HL-60 (cell line): Measurements from ENCODE around the gene TAC3.

Source experiments
- DNase-seq, 2 experiments: peaks; one replicate each; pipeline ENCODE4 v3.0.0-alpha.2; 2010 to 2020; ENCODE audit warnings: low read depth in 1 of 2, low spot score in 1 of 2
- H3K27ac ChIP-seq: fragments of 250-450 bp; sonication (Bioruptor Pico); replicated peaks from 2 replicates; pipeline ENCODE4 v1.5.1; 2020; ENCODE audit warnings: mild to moderate bottlenecking, moderate library complexity
- H3K27me3 ChIP-seq: fragments of 250-450 bp; sonication (Bioruptor Pico); 2 replicates; pipeline ENCODE4 v1.5.1; 2021; ENCODE audit warnings: mild to moderate bottlenecking, moderate library complexity; ENCODE audit not compliant: insufficient read depth, poor library complexity, severe bottlenecking
- H3K4me3 ChIP-seq: replicated peaks from 2 replicates; pipeline ENCODE4 v1.5.1; 2011; ENCODE audit warnings: mild to moderate bottlenecking, control low read depth, low read length; ENCODE audit not compliant: insufficient read depth
- GABPA ChIP-seq: IDR thresholded peaks from 2 replicates; pipeline ENCODE4 v1.6.1; 2012; ENCODE audit warnings: low read depth
- POLR2AphosphoS5 ChIP-seq: IDR thresholded peaks from 2 replicates; pipeline ENCODE4 v1.6.1; 2012; ENCODE audit warnings: low read depth
- SPI1 ChIP-seq: IDR thresholded peaks from 2 replicates; pipeline ENCODE4 v1.6.1; 2012; ENCODE audit warnings: low read depth, mild to moderate bottlenecking, borderline replicate concordance
- long read RNA-seq: library from polyadenylated mRNA; unstranded; transcript quantifications from one replicate; pipeline ENCODE4 v2.0.0, GENCODE V29; 2020
- TF ChIP-seq, protein P1 (sequence below): IDR thresholded peaks from 2 replicates; pipeline ENCODE4 v1.6.1; 2012; ENCODE audit warnings: low read depth; ENCODE audit not compliant: insufficient replicate concordance
- TF ChIP-seq, protein P2 (sequence below): IDR thresholded peaks from one replicate; pipeline ENCODE4 v1.5.1; 2011; ENCODE audit warnings: low read length, control low read depth, inconsistent platforms; ENCODE audit not compliant: insufficient read depth

Gene TAC3
- long read RNA-seq: 0 reads

DNA sequence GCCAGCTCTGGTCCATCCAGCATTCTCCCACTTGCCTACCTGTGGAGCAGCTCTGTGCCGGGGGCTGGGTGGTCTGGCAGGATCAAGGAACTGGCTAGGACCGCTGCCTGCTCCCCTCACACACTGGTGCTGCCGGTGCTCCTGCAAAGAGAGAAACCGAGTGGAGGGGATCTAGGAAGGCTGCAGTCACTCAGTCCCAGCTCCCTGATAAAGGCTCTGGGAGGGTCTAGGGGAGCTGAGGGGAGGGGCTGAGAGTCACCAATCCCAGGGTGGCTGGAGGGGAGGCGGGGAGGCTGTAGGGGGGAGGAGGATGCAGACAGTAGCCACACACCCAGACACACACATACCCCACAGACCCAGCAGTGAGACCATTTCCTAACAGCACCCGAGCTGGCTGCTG, at the start of gene TAC3:
Gene TAC3 (minus strand): TSS at position 182 of the 400 bp plus-strand sequence. CDS start 732 bp downstream, outside the sequence.
- DNase-seq: no peak
- Histone ChIP-seq H3K27me3 (peaks cover 3% of the 10 kb centered on the region), H3K4me3 (no peak within 1 kb of the TSS), H3K27ac (no peak within 1 kb of the TSS)
- TF ChIP-seq SPI1: no peak
- TF ChIP-seq POLR2AphosphoS5: no peak
- no peak for TF ChIP-seq GABPA
- TF ChIP-seq, protein P1, sequence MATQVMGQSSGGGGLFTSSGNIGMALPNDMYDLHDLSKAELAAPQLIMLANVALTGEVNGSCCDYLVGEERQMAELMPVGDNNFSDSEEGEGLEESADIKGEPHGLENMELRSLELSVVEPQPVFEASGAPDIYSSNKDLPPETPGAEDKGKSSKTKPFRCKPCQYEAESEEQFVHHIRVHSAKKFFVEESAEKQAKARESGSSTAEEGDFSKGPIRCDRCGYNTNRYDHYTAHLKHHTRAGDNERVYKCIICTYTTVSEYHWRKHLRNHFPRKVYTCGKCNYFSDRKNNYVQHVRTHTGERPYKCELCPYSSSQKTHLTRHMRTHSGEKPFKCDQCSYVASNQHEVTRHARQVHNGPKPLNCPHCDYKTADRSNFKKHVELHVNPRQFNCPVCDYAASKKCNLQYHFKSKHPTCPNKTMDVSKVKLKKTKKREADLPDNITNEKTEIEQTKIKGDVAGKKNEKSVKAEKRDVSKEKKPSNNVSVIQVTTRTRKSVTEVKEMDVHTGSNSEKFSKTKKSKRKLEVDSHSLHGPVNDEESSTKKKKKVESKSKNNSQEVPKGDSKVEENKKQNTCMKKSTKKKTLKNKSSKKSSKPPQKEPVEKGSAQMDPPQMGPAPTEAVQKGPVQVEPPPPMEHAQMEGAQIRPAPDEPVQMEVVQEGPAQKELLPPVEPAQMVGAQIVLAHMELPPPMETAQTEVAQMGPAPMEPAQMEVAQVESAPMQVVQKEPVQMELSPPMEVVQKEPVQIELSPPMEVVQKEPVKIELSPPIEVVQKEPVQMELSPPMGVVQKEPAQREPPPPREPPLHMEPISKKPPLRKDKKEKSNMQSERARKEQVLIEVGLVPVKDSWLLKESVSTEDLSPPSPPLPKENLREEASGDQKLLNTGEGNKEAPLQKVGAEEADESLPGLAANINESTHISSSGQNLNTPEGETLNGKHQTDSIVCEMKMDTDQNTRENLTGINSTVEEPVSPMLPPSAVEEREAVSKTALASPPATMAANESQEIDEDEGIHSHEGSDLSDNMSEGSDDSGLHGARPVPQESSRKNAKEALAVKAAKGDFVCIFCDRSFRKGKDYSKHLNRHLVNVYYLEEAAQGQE: no peak
- TF ChIP-seq, protein P2, sequence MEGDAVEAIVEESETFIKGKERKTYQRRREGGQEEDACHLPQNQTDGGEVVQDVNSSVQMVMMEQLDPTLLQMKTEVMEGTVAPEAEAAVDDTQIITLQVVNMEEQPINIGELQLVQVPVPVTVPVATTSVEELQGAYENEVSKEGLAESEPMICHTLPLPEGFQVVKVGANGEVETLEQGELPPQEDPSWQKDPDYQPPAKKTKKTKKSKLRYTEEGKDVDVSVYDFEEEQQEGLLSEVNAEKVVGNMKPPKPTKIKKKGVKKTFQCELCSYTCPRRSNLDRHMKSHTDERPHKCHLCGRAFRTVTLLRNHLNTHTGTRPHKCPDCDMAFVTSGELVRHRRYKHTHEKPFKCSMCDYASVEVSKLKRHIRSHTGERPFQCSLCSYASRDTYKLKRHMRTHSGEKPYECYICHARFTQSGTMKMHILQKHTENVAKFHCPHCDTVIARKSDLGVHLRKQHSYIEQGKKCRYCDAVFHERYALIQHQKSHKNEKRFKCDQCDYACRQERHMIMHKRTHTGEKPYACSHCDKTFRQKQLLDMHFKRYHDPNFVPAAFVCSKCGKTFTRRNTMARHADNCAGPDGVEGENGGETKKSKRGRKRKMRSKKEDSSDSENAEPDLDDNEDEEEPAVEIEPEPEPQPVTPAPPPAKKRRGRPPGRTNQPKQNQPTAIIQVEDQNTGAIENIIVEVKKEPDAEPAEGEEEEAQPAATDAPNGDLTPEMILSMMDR: no peak

DNA sequence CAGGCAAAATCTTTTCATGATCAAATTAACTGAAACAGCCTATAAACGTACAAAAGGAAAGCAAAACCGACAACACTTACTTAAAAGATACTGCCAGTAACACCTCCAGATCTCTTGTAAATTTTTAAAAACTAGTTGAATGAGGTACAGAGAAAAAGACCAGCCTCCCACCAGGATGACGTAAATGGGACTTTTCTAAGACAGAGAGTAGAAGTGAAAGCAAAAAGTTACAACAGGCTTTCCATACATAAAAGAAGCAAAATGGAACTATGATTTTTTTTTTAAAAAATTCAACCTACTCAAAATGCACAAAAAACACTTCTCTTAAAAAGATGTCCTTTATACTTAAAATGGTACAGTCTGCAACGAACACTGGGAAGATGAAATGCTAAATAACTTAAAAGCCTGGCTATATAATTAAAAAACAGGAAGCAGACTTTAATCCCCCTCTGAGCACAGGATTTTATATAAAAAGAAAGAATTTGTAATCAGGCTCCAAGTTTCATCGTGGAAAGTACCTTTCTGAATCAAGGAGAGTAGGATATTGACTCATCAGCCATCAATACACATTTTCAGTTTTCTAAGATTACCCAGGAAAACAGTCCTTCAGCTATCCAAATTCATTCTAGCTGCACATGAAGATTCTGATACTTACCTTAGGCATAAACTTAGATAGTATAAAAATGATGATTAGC, 47.8 kb upstream of the TAC3 start:
- TF ChIP-seq, protein P2: no peak
- TF ChIP-seq SPI1: no peak
- TF ChIP-seq POLR2AphosphoS5: no peak
- TF ChIP-seq, protein P1: no peak
- TF ChIP-seq GABPA: no peak
- H3K27me3 ChIP-seq: no peaks in the 10 kb centered on the region
- no peak overlapping the region for H3K4me3 ChIP-seq
- peak overlapping the region; percentile 36 for H3K27ac ChIP-seq
- DNase-seq: no peak

DNA sequence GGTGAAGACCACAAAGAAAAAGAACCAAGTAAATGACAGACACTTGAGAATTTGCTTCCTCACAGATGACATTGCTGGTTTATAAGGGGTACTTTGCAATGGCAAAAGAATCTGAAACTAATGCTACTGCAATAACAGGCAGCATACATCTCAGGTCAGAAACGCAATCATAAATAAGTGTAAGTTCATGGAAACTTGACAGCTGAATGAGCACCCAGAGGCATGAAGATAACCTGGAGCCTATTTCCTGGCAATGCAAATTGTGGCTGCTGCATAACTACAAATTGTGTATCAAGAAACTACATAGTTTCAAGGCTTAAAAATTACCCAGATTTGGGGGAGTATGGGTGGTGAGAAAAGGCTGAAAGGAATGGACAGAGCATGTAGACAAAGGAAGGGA, 42.1 kb upstream of the TAC3 start:
- no peak for DNase-seq
- TF ChIP-seq, protein P2: no peak
- TF ChIP-seq POLR2AphosphoS5 (no peak), GABPA (no peak), SPI1 (no peak)
- TF ChIP-seq, protein P1: no peak
- no peak overlapping the region for H3K27ac ChIP-seq
- H3K4me3 ChIP-seq: no peak overlapping the region
- no peaks in the 10 kb centered on the region for H3K27me3 ChIP-seq
